ENCODE data around the gene SUV39H2.
"Not testable (repeated sequence)": the region's sequence is repeated elsewhere in the genome, so short reads cannot be mapped to it uniquely, and the experiment has no call there.

SUV39H2 gene

DNA sequence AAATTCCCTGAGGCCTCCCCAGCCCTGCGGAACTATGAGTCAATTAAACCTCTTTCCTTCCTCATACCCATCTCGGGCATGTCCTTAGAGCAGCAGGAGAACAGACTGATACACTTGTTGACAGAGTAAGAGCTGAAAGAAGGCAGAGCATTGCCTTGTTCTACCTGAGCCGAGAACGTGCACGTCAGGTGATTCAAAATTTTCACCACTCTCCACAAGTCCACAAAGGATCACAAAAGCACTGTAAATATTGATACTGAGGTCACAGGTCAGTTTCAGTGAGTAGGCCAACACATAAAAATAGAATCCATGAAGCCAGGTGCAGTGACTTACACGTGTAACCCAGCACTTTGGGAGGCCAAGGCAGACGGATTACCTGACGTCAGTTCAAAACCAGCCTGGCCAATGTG lies 47.4 kb downstream of the SUV39H2 start:
- Mint-ChIP-seq H3K27ac (no peak overlapping the region), H3K4me3 (no peak overlapping the region), H3K36me3 (ENCODE audit: low read depth) (peaks cover 98% of the 10 kb centered on the region), H3K9me3 (no peaks in the 10 kb centered on the region), H3K27me3 (no peaks in the 10 kb centered on the region), H3K4me1 (ENCODE audit: low read depth) (peaks cover 9% of the 10 kb centered on the region)
- intact Hi-C loops (cut with micrococcal nuclease): no loop called here

DNA sequence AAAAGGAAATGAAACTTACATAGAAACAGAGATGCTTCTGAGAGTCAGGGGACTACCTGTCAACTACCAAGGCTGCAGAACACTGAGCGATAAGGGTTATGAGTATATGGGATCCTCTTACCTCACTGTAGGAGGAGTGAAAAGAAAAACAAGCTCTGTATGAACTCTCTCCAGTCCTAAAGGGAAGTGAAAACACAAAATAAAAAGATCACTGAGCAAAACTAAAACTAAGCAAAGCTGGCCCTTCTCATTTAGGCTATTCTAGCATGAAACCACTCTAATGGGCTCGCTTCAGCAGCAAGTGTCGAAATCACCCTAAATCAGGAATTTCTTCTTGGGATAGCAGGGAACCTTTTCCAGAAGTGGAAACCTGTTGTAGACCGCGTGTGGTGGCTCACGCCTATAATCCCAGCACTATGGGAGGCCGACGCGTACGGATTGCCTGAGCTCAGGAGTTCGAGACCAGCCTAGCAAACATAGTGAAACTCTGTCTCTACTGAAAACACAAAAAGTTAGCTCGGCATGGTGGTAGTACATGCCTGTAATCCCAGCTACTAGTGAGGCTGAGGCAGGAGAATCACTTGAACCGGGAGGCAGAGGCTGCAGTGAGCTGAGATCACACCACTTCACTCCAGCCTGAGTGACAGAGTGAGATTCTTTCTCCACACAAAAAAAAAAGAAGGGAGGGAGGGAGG lies 48.2 kb downstream of the SUV39H2 start:
- Mint-ChIP-seq H3K4me3 (no peak overlapping the region), H3K4me1 (ENCODE audit: low read depth) (peaks cover 9% of the 10 kb centered on the region), H3K36me3 (ENCODE audit: low read depth) (peaks cover 98% of the 10 kb centered on the region), H3K27ac (peak overlapping the region; percentile 62), H3K9me3 (no peaks in the 10 kb centered on the region), H3K27me3 (no peaks in the 10 kb centered on the region)
- intact Hi-C loops (cut with micrococcal nuclease): no loop called here

DNA sequence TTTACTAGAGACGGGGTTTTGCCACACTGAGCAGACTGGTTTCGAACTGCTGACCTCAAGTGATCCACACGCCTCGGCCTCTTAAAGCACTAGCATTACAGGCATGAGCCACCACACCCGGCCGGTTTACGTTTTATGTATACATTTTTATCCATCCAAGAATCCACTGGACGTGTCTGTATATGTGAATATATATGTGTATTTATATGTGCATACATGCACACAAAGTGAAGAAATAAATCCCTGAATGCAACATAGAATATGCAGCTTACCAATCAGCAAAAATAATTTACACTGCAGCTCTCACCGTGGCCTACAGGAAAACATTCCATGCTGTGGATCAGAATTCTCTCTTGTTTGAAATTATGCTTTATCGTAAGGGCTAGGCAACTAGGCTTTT lies 51.9 kb downstream of the SUV39H2 start:
- Mint-ChIP-seq H3K9me3 (no peaks in the 10 kb centered on the region), H3K27me3 (no peaks in the 10 kb centered on the region), H3K36me3 (ENCODE audit: low read depth) (peaks cover 98% of the 10 kb centered on the region), H3K27ac (no peak overlapping the region), H3K4me3 (no peak overlapping the region), H3K4me1 (ENCODE audit: low read depth) (peaks cover 9% of the 10 kb centered on the region)
- intact Hi-C loops (cut with micrococcal nuclease): no loop called here

DNA sequence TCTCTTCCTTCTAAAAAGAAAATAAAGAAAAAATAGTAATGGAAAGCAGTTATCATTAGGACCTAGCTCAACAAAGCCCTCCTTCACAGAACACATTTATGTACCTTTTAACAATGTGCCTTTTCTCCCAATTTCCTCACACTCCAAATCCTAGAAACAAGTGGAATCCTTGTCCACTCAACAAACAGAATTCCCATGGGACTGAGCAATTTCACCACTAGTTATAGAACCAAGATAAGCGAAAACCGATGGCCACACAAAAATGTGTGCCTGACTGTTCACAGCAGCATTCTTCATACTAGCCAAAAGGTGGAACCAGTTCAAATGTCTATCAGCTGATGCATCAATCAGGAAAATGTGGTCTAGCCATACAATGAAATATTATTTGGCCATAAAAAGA lies 57.9 kb downstream of the SUV39H2 start:
- Mint-ChIP-seq H3K27ac (no peak overlapping the region), H3K9me3 (no peaks in the 10 kb centered on the region), H3K4me1 (ENCODE audit: low read depth) (peaks cover 6% of the 10 kb centered on the region), H3K4me3 (no peak overlapping the region), H3K27me3 (no peaks in the 10 kb centered on the region), H3K36me3 (ENCODE audit: low read depth) (peaks cover 91% of the 10 kb centered on the region)
- intact Hi-C loops (cut with micrococcal nuclease): no loop called here

DNA sequence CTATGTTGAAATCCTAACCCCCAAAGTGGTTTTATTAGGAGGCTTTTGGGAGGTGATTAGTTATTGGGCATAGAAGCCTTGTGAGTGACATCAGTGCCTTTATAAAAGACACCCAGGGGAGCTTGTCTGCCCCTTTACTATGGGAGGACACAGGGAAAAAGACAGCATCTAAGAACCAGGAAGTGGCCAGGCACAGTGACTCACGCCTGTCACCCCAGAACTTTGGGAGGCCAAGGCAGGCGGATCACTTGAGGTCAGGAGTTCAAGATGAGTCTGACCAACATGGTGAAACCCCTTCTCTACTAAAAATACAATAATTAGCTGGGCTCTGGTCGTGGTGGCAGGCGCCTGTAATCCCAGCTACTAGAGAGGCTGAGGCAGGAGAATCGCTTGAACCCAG lies 60.3 kb downstream of the SUV39H2 start:
- not testable (repeated sequence) for H3K27me3 Mint-ChIP-seq, H3K27ac Mint-ChIP-seq
- H3K36me3 Mint-ChIP-seq (ENCODE audit: low read depth): peaks cover 91% of the 10 kb centered on the region

DNA sequence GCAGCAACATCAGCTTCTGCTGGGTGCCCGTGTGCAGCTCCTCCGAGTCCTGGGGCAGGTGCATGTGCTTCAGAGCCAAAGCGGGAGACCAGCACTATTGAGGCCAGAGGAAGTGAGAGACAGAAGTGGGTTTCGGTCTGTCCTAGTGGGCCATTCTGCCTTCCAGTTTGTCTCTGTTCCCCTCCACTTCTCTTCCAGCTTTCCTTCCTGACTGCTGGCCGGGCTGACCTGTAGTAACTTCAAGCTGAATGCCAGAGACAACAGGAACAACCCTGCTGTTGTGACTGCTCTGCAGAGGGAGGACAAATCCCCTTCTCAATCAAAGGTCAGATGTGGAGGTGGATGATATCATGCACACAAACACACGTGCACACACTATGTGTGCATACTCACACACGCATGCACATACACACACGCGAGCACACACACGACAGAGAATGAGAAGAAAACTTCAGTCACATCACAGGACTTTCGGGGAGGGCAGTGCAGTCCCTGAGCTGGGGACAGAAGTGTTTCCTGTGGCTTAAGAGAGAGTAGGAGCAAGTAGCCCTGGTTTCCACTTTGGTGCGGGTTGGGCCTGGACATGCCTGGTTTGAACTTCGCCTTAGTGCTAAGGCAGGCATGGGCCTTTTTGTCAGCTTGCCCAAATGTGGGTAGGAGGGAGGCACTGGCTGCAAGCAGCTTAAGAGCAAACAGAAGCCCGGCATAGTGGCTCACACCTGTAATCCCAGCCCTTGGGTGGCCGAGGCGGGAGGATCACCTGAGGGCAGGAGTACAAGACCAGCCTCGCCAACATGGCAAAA lies 63.7 kb downstream of the SUV39H2 start:
- intact Hi-C loops (cut with micrococcal nuclease); H3K4me3 Mint-ChIP-seq; H3K27me3 Mint-ChIP-seq; H3K9me3 Mint-ChIP-seq: not testable (repeated sequence)
- Mint-ChIP-seq H3K4me1 (ENCODE audit: low read depth) (peaks cover 19% of the 10 kb centered on the region), H3K36me3 (ENCODE audit: low read depth) (peaks cover 88% of the 10 kb centered on the region), H3K27ac (peak overlapping the region; percentile 6)

More for the DNA sequence above, 60.3 kb downstream of the SUV39H2 start:
- H3K4me3 Mint-ChIP-seq; intact Hi-C loops (cut with micrococcal nuclease); H3K9me3 Mint-ChIP-seq: not testable (repeated sequence)
- H3K4me1 Mint-ChIP-seq (ENCODE audit: low read depth): peaks cover 19% of the 10 kb centered on the region

DNA sequence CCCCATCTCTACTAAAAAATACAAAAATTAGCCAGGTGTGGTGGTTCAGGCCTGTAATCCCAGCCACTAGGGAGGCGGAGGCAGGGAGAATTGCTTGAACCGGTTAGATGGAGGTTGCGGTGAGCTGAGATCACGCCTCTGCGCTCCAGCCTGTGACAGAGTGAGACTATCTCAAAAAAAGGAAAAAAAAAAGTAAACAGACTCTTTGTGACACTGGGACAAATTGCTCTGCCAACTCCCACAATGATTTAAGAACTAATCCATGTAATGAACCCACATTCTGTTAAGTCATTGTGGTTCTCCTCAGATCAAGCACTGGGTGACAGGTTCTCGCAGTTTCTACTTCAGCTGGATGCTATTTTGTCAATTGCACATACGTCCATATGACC lies 64.3 kb downstream of the SUV39H2 start:
- peak overlapping the region; percentile 41 for H3K27ac Mint-ChIP-seq

DNA sequence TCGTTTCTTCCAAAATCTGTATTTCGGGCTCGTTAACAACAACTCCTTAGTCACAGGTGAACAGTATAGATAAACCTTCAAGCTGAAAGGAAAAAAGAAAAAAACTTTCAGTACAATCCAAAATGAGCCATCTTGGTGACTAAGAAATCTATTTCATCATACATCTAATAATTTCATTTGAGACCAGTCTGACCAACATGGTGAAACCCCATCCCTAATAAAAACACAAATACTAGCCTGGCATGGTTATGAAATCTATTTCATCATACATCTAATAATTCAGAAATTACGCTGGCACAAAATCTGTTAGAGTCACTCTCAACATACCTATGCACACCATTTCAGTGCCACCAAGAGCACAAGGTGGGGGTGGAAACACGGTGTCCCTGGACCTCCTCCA lies 66.4 kb downstream of the SUV39H2 start:
- H3K9me3 Mint-ChIP-seq: no peaks in the 10 kb centered on the region
- H3K27me3 Mint-ChIP-seq: no peaks in the 10 kb centered on the region
- peaks cover 24% of the 10 kb centered on the region for H3K4me1 Mint-ChIP-seq (ENCODE audit: low read depth)
- H3K36me3 Mint-ChIP-seq (ENCODE audit: low read depth): peaks cover 92% of the 10 kb centered on the region
- intact Hi-C loops (cut with micrococcal nuclease): no loop called here
- H3K27ac Mint-ChIP-seq: no peak overlapping the region
- H3K4me3 Mint-ChIP-seq: no peak overlapping the region

More for the DNA sequence above, 64.3 kb downstream of the SUV39H2 start:
- peaks cover 88% of the 10 kb centered on the region for H3K36me3 Mint-ChIP-seq (ENCODE audit: low read depth)
- peaks cover 19% of the 10 kb centered on the region for H3K4me1 Mint-ChIP-seq (ENCODE audit: low read depth)
- H3K27me3 Mint-ChIP-seq; H3K9me3 Mint-ChIP-seq; intact Hi-C loops (cut with micrococcal nuclease); H3K4me3 Mint-ChIP-seq: not testable (repeated sequence)

DNA sequence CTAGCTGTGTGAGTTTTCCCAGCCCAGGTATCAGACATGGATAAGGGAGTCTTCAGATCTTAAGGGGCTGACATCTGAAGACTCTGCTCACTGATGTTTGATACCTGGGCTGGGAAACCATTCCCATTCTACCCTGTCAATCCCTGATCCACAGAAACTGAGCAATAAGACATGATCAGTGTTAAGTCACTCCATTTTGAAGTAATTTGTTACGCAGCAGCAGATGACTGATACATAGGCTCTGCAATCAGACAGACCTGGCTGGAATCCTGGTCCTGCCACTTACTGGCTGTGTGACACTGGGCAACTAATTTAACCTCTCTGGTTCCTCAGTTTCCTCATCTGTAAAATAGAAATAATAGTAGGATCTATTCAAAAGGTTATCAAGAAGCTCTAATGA lies 68.6 kb downstream of the SUV39H2 start:
- H3K4me3 Mint-ChIP-seq: no peak overlapping the region
- intact Hi-C loops (cut with micrococcal nuclease): no loop called here
- no peak overlapping the region for H3K27ac Mint-ChIP-seq
- peaks cover 41% of the 10 kb centered on the region for H3K4me1 Mint-ChIP-seq (ENCODE audit: low read depth)
- peaks cover 90% of the 10 kb centered on the region for H3K36me3 Mint-ChIP-seq (ENCODE audit: low read depth)
- no peaks in the 10 kb centered on the region for H3K9me3 Mint-ChIP-seq
- no peaks in the 10 kb centered on the region for H3K27me3 Mint-ChIP-seq

DNA sequence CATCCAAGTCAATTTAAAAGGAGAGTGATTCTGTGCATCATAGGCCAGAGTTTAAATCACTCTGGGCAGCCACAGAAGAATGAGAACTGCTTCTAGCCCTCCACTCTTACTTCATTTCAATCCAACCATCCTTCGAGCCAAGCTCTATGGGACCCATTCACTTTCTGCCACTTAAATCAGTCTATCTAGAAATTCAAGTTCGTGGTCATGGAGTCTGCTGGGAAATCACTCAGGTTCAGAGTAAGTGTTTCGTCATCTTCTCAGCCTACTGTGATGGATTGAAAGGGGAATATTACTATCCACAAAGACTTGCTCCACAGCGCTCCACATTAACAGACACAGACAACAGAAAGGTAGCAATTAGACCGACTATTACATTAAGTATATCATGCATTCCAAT lies 70.6 kb downstream of the SUV39H2 start:
- H3K4me3 Mint-ChIP-seq: no peak overlapping the region
- H3K9me3 Mint-ChIP-seq: no peaks in the 10 kb centered on the region
- peaks cover 41% of the 10 kb centered on the region for H3K4me1 Mint-ChIP-seq (ENCODE audit: low read depth)
- peaks cover 81% of the 10 kb centered on the region for H3K36me3 Mint-ChIP-seq (ENCODE audit: low read depth)
- no peak overlapping the region for H3K27ac Mint-ChIP-seq
- intact Hi-C loops (cut with micrococcal nuclease): no loop called here
- H3K27me3 Mint-ChIP-seq: no peaks in the 10 kb centered on the region

DNA sequence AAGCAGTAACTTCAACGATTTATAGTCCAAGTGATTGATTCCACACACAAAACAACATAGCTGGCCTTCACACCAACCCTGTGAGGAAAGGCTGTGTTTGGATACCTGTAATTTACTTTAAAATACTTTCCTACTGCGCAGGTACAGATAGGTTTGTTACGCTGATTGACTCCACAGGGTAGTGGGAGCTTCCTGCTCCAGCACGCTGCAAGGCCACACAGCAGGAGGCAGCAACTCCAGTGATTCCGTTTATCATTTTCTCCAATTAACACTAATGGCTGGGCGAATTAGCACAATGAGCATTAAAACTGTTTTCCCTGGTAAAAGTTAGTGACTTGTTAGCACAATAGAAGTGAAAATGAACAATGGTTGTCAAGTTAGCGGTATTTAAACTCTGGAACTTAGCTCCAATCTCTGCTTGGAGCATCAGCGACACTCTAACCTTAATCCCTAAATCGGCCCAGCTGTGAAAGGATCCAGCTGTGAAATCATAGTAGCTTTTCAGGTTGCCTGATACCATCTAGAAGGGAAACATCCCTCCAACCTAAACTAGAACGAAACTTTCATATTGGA lies 74.3 kb downstream of the SUV39H2 start:
- H3K27ac Mint-ChIP-seq: peak overlapping the region; percentile 99
- peak overlapping the region; percentile 89 for H3K4me3 Mint-ChIP-seq
- H3K4me1 Mint-ChIP-seq (ENCODE audit: low read depth): peaks cover 59% of the 10 kb centered on the region
- no peaks in the 10 kb centered on the region for H3K27me3 Mint-ChIP-seq
- H3K36me3 Mint-ChIP-seq (ENCODE audit: low read depth): peaks cover 47% of the 10 kb centered on the region
- H3K9me3 Mint-ChIP-seq: no peaks in the 10 kb centered on the region
- intact Hi-C loops (cut with micrococcal nuclease): loop anchor here (5.0 kb wide), 1 partner anchor 111 kb away; no protein-coding TSS in a partner anchor

DNA sequence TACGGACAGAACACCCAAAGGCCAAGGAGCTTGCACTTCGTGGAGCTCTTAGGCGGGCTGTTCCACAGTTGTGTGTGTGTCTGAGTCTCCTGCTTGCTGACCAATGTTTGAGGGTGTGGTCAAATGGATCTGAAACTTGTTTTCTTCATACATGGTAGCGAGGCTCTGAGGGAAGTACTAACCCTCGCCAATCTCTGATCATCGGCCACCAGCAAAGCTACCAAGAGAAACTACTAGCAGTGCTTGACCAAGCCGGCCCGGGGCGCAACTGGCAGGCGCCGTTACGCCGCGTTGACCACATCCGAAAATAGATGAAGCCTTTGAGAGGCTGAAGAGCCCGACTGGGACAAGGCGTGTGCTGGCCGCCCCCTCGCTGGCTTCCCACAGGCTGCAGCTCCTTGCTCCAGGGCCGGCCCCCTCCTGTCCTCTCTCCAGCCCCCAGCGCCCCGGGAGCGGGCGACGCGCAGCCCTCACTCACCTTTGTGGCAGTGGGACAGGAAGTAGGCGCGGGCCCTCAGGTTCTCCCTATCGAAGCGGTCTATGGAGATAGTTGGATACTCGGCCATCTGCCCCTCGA lies 74.8 kb downstream of the SUV39H2 start:
- intact Hi-C loops (cut with micrococcal nuclease): loop anchor here (5.0 kb wide), 1 partner anchor 111 kb away; no protein-coding TSS in a partner anchor
- H3K4me1 Mint-ChIP-seq (ENCODE audit: low read depth): peaks cover 62% of the 10 kb centered on the region
- no peaks in the 10 kb centered on the region for H3K9me3 Mint-ChIP-seq

More for the DNA sequence above, 74.8 kb downstream of the SUV39H2 start:
- H3K36me3 Mint-ChIP-seq (ENCODE audit: low read depth): peaks cover 41% of the 10 kb centered on the region
- H3K27me3 Mint-ChIP-seq: no peaks in the 10 kb centered on the region
- H3K27ac Mint-ChIP-seq: peak overlapping the region; percentile 99
- H3K4me3 Mint-ChIP-seq: peak overlapping the region; percentile 89
